K562 (cell line): ENCODE data around the gene EDDM13. TPM values are rescaled to one million over a fixed set of nuclear protein-coding genes. Genes with fewer than 3 reads are reported as not detected.

Source experiments
- BRD4 ChIP-seq: fragments of 200-600 bp; sonication (generic); IDR thresholded peaks from 2 replicates; pipeline ENCODE4 v1.6.1; 2017; ENCODE audit warnings: inconsistent platforms
- CREM ChIP-seq: IDR thresholded peaks from 2 replicates; pipeline ENCODE4 v1.6.1; 2014; ENCODE audit warnings: antibody characterized with exemption, low read depth
- CTBP1 ChIP-seq: fragments of 450-650 bp; IDR thresholded peaks from 2 replicates; pipeline ENCODE4 v1.6.1; 2016; ENCODE audit warnings: borderline replicate concordance
- ESRRA ChIP-seq: fragments of 450-650 bp; IDR thresholded peaks from 2 replicates; pipeline ENCODE4 v1.6.1; 2014; ENCODE audit warnings: low read depth, mild to moderate bottlenecking, moderate library complexity, borderline replicate concordance
- FOXJ3 ChIP-seq: sonication (generic); formaldehyde crosslinking; IDR thresholded peaks from 2 replicates; pipeline ENCODE4 v1.4.0; 2020; ENCODE audit warnings: mild to moderate bottlenecking, missing genetic modification reagents
- HCFC1 ChIP-seq: IDR thresholded peaks from 2 replicates; pipeline ENCODE4 v1.6.1; 2012; ENCODE audit warnings: low read depth, low read length, improper control_type of control experiment
- KLF16 ChIP-seq: IDR thresholded peaks from 2 replicates; pipeline ENCODE4 v1.6.1; 2016; ENCODE audit warnings: antibody characterized with exemption
- MED1 ChIP-seq: sonication (generic); formaldehyde crosslinking; IDR thresholded peaks from 2 replicates; pipeline ENCODE4 v1.8.1; 2023; ENCODE audit warnings: missing genetic modification reagents, borderline replicate concordance
- MLX ChIP-seq, 2 experiments: fragments of 450-650 bp in 1 of 2; sonication (generic) in 1 of 2; formaldehyde crosslinking; conservative IDR thresholded peaks; 2 replicates each; pipeline versions ENCODE4 v1.4.0 to v1.8.1; 2020 to 2022; ENCODE audit warnings: mild to moderate bottlenecking in 1 of 2, missing genetic modification reagents in 1 of 2
- NFE2 ChIP-seq: IDR thresholded peaks from 2 replicates; pipeline ENCODE4 v1.6.1; 2014; ENCODE audit warnings: antibody characterized with exemption, low read depth
- NFXL1 ChIP-seq: fragments of 450-650 bp; formaldehyde crosslinking; IDR thresholded peaks from 2 replicates; pipeline ENCODE4 v1.4.0; 2021; ENCODE audit warnings: mild to moderate bottlenecking
- RB1 ChIP-seq: fragments of 450-650 bp; IDR thresholded peaks from 2 replicates; pipeline ENCODE4 v1.6.1; 2017; ENCODE audit warnings: low read depth, mild to moderate bottlenecking
- RBM14 ChIP-seq: fragments of 200-400 bp; formaldehyde crosslinking; IDR thresholded peaks from 2 replicates; pipeline ENCODE4 v1.6.1; 2018; ENCODE audit warnings: low read depth, mild to moderate bottlenecking, low read length, moderate library complexity, borderline replicate concordance; ENCODE audit not compliant: insufficient read depth
- SMC3 ChIP-seq: conservative IDR thresholded peaks from 2 replicates; pipeline ENCODE4 v1.6.1; 2011; ENCODE audit warnings: low read depth, low read length, improper control_type of control experiment; ENCODE audit not compliant: insufficient read depth
- STAT5A ChIP-seq: IDR thresholded peaks from 2 replicates; pipeline ENCODE4 v1.6.1; 2012; ENCODE audit warnings: low read length, inconsistent platforms, borderline replicate concordance
- TBP ChIP-seq: optimal IDR thresholded peaks from 2 replicates; pipeline ENCODE3; 2011; ENCODE audit warnings: low read depth, low read length, improper control_type of control experiment
- ZNF133 ChIP-seq: fragments of 250-450 bp; sonication (Bioruptor Pico); IDR thresholded peaks from 2 replicates; pipeline ENCODE4 v1.4.0; 2020; ENCODE audit warnings: mild to moderate bottlenecking
- ZNF175 ChIP-seq: fragments of 200-800 bp; sonication (Bioruptor generic); IDR thresholded peaks from 2 replicates; pipeline ENCODE4 v1.6.1; 2016; ENCODE audit warnings: low read depth, mild to moderate bottlenecking, missing genetic modification characterization, missing compliant biosample characterization
- ZNF23 ChIP-seq: fragments of 250-450 bp; sonication (Bioruptor Pico); IDR thresholded peaks from 2 replicates; pipeline ENCODE4 v1.4.0; 2020; ENCODE audit warnings: mild to moderate bottlenecking
- polyA plus RNA-seq, 8 experiments: library from polyadenylated mRNA; depleted of rRNA in 4 of 8; stranded (reverse) in 5 of 8; unstranded in 3 of 8; fragments of >200 nt; fragmentation: Nextera tagmentation in 2 of 8; fragmentation: Illumina TruSeq in 1 of 8; extraction: Ambion mirVana in 2 of 8; extraction: Trizol in 1 of 8; gene quantifications; 2 replicates each; pipeline versions ENCODE4 v1.2.1 to v1.2.3, GENCODE V29; 2011 to 2014; ENCODE audit warnings: inconsistent platforms in 1 of 8, missing spikeins in 1 of 8
- total RNA-seq, 7 experiments: library from RNA; depleted of rRNA in 6 of 7; stranded (reverse); fragments of >200 nt in 6 of 7; fragmentation: Illumina TruSeq in 2 of 7; extraction: Trizol in 2 of 7; gene quantifications; 2 replicates each; pipeline versions ENCODE4 v1.2.1 to v1.2.3, GENCODE V29; 2011 to 2021; ENCODE audit warnings: low replicate concordance in 1 of 7
- TF ChIP-seq, protein P1 (sequence below): fragments of 200-800 bp; sonication (Bioruptor generic); IDR thresholded peaks from 2 replicates; pipeline ENCODE4 v1.6.1; 2017; ENCODE audit warnings: missing genetic modification characterization, missing compliant biosample characterization
- TF ChIP-seq, protein P2 (sequence below): fragments of 450-650 bp; formaldehyde crosslinking; IDR thresholded peaks from 2 replicates; pipeline ENCODE4 v1.4.0; 2022; ENCODE audit warnings: mild to moderate bottlenecking, moderate library complexity
- TF ChIP-seq, protein P3 (sequence below), 2 experiments: IDR thresholded peaks; 2 replicates each; pipeline ENCODE4 v1.6.1; 2011; ENCODE audit warnings: borderline replicate concordance in 1 of 2, control low read depth in 1 of 2, low read depth in 1 of 2, low read length in 1 of 2, mild to moderate bottlenecking in 1 of 2, mixed read lengths in 1 of 2, moderate library complexity in 1 of 2; ENCODE audit not compliant: insufficient read depth in 1 of 2, insufficient read length in 1 of 2, poor library complexity in 1 of 2, severe bottlenecking in 1 of 2; ENCODE audit errors: extremely low read depth in 1 of 2
- TF ChIP-seq, protein P4 (sequence below): sonication (generic); formaldehyde crosslinking; IDR thresholded peaks from 2 replicates; pipeline ENCODE4 v1.8.0; 2022; ENCODE audit warnings: missing genetic modification reagents, mild to moderate bottlenecking, moderate library complexity, borderline replicate concordance

EDDM13 gene
- total and polyA plus RNA-seq, 9 of the 15 experiments (the other 6 are each of a cell fraction or from before 2014, with no cell fraction given): 2.0 to 7.7 (median 4.1) TPM

GRCh38 chr19:56252699-56253422 lies 19.7 kb upstream of the EDDM13 start (continued):
- TF ChIP-seq, protein P1, sequence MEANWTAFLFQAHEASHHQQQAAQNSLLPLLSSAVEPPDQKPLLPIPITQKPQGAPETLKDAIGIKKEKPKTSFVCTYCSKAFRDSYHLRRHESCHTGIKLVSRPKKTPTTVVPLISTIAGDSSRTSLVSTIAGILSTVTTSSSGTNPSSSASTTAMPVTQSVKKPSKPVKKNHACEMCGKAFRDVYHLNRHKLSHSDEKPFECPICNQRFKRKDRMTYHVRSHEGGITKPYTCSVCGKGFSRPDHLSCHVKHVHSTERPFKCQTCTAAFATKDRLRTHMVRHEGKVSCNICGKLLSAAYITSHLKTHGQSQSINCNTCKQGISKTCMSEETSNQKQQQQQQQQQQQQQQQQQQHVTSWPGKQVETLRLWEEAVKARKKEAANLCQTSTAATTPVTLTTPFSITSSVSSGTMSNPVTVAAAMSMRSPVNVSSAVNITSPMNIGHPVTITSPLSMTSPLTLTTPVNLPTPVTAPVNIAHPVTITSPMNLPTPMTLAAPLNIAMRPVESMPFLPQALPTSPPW (CRISPR knock-in tag): peak; percentile 51
- no peak for TF ChIP-seq ESRRA
- TF ChIP-seq ZNF133 (CRISPR knock-in tag): no peak
- TF ChIP-seq CREM: 0 out of 2 replicates have a peak, but pooled peaks have one; percentile 4
- peak; percentile 39; the same call in 1 of the 2 replicates for TF ChIP-seq KLF16
- TF ChIP-seq ZNF175 (CRISPR knock-in tag): peak; percentile 90
- TF ChIP-seq, protein P2, sequence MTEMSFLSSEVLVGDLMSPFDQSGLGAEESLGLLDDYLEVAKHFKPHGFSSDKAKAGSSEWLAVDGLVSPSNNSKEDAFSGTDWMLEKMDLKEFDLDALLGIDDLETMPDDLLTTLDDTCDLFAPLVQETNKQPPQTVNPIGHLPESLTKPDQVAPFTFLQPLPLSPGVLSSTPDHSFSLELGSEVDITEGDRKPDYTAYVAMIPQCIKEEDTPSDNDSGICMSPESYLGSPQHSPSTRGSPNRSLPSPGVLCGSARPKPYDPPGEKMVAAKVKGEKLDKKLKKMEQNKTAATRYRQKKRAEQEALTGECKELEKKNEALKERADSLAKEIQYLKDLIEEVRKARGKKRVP (CRISPR knock-in tag): peak; percentile 67
- TF ChIP-seq TBP: peak; percentile 8
- no peak for TF ChIP-seq FOXJ3 (CRISPR knock-in tag)
- TF ChIP-seq, protein P3, sequence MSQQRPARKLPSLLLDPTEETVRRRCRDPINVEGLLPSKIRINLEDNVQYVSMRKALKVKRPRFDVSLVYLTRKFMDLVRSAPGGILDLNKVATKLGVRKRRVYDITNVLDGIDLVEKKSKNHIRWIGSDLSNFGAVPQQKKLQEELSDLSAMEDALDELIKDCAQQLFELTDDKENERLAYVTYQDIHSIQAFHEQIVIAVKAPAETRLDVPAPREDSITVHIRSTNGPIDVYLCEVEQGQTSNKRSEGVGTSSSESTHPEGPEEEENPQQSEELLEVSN (IDR thresholded peaks at IDR 0.05; ENCODE audit: borderline replicate concordance in 1 of 2, extremely low read depth in 1 of 2, insufficient read depth in 1 of 2, insufficient read length in 1 of 2, low read depth in 1 of 2, low read length in 1 of 2, poor library complexity in 1 of 2, severe bottlenecking in 1 of 2): peak; percentile 54 to 62
- TF ChIP-seq MLX (CRISPR knock-in tag; conservative IDR thresholded peaks at IDR 0.05): no peak
- 0 out of 2 replicates have a peak, but pooled peaks have one; percentile 40 for TF ChIP-seq BRD4
- TF ChIP-seq CTBP1: 0 out of 2 replicates have a peak, but pooled peaks have one; percentile 24
- no peak for TF ChIP-seq RBM14
- peak; percentile 56; the same call in 1 of the 2 replicates for TF ChIP-seq NFXL1 (CRISPR knock-in tag)
- 0 out of 2 replicates have a peak, but pooled peaks have one; percentile 29 for TF ChIP-seq HCFC1
- TF ChIP-seq MED1 (CRISPR knock-in tag): no peak
- peak; percentile 73 for TF ChIP-seq RB1
- no peak for TF ChIP-seq ZNF23 (CRISPR knock-in tag)
- TF ChIP-seq STAT5A: no peak
- TF ChIP-seq SMC3: peak; percentile 75
- no peak for TF ChIP-seq NFE2
- TF ChIP-seq, protein P4, sequence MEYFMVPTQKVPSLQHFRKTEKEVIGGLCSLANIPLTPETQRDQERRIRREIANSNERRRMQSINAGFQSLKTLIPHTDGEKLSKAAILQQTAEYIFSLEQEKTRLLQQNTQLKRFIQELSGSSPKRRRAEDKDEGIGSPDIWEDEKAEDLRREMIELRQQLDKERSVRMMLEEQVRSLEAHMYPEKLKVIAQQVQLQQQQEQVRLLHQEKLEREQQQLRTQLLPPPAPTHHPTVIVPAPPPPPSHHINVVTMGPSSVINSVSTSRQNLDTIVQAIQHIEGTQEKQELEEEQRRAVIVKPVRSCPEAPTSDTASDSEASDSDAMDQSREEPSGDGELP (CRISPR knock-in tag): peak; percentile 45; the same call in 1 of the 2 replicates
